GM21737 (cell line): ENCODE data around the gene HLCS.
"Not testable (repeated sequence)": the region's sequence is repeated elsewhere in the genome, so short reads cannot be mapped to it uniquely, and the experiment has no call there.

ENCODE experiments used
- ATAC-seq: cut with Tn5 transposase; IDR thresholded peaks from one replicate; pipeline ENCODE4 v1.9.1; 2021; ENCODE audit warnings: mild to moderate bottlenecking, moderate library complexity; ENCODE audit not compliant: unreplicated experiment

HLCS gene

DNA sequence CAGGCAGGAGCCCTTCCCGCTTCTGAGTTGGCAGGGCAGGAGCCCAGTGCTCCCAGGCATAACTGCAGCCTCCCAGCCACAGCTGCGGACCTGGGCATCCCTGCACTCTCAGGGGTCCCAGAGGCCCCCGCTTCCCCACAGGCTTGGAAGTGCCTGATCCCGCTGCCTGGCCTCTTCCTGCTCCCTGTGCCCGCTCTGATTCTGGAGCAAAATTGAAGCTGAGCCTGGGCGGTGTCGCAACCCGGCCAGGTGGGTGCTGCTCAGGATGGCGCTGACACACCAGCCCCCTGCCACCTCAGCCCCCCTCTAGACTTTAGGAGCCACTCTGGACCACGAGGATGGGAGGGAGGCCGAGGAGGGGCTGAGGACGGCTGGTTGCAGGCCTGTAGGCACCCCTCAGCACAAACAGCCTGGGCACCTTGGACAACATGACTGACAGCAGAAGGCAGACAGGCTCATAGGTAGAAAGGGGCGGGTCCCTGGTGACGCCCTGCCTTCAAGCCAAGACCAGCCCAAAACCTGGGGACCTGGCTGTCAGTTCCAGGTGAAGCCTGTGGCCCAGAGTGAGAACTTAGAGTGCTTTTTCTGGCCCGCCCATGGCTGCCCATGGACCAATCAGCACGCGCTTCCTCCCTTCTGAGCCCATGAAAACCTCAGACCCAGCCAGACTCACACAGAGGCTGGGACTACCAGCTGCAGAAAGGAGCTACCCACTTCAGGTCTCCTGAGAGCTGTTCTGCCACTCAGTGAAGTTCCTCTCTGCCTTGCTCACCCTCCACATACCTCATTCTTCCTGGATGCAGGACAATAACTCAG, 7.2 kb downstream of the HLCS start:
- no peak for ATAC-seq

DNA sequence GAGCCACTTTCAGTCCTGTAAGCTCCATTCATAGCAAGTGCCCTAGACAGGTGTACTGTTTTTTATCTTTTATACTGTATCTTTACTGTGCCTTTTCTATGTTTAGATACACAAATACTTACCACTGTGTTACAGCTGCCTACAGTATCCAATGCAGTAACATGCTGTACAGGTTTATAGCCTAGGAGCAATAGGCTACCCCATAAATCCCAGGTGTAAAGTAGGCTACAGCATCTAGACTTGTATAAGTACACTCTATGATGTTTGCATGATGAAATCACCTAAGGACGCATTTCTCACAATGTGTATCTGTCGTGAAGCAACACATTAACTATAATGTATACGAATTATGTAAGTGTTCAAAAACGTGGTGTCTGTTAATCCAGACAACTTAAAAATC, 10.7 kb downstream of the HLCS start:
- no peak for ATAC-seq

DNA sequence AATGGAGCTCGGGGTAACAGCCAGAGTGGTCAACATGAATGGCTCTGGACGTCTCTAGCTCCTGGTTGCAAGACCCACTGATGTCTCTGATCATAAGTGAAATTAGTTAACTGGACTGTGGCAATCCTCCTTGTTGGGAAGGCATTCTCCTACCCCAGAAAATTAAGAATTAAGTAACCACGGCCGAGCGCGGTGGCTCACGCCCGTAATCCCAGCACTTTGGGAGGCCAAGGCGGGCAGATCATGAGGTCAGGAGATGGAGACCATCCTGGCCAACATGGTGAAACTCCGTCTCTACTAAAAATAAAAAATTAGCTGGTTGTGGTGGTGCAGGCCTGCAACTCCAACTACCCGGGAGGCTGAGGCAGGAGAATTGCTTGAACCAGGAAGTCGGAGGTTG, 14.1 kb downstream of the HLCS start:
- ATAC-seq, result not testable (repeated sequence)

DNA sequence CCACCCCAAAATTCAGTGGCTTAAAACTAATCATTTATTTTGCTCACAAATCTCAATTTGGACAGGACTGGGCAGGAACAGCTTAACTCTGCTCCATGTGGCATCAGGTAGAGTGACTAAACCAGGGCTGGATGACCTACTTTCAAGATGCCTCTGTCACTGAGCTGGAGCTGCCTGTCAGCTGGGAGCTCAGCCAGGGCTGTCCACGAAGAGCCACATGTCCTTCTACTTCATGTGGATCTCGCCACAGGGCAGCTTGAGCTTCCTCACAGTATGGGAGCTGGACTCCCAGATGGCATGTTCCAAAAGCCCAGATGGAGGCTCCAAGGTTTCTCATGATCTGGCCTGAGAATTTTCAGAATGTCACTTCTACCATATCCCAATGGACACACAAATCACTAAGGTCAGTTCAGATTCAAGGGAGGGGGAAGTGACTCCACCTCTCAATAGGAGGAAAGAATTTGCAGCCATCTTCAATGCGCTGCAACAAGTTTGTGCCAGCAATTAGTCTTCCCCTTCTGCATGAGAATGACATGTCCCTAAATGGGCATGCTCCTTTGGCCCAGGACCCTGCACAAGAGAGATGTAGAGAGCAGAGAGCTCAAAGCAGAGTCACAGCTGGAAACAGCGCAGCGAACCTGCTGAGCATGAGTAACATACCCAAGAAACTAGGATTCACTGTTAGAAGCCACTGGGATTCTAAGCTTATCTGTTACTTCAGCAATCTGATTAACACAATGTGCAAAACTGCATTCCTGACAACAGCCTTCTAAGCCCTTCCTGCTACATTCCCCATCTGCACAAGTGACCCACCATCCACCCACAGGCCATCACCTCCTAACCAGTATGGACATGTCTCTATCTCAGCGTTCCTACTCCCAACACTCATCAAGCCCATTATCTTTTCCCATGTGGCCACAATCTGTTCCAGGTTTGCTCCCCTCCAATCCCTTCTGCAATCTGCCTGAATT, 17.0 kb downstream of the HLCS start:
- no peak for ATAC-seq

DNA sequence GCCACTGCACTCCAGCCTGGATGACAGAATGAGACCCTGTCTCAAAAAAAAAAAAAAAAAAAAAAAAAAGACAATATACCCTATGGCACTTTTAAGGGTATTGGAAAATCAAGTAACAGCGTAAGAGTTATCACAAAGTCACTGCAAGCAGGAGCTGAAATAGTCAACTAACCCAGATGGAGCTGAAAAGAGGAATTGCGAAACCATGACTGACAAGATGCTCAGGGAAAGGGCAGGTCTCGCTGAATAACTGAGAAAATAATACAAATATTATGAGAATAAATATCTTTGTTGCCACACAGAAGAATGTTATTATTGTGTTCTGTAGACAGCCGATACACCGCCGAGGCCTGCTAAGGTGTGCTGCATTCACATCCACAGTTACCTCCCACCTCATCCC, 17.8 kb downstream of the HLCS start:
- no peak for ATAC-seq

DNA sequence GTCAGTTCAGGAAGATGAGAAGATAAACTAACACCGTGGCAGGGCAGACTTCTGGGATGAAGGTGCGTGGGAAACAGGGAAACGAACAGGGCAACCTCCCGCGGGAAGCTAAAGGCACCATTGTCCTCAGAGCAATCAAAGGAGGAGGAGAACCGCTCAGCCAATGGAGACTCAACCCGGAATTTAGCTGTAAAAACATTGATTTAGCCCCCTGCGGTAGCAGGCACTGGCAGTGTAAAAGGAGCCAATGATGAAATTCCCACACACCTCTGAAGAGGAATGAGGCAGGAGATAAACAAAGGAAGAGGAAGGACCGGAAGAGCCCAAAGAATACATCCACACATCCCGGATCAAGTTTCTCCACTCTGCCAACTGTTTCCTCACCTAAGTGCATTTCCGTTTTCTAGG, 19.5 kb downstream of the HLCS start:
- no peak for ATAC-seq

DNA sequence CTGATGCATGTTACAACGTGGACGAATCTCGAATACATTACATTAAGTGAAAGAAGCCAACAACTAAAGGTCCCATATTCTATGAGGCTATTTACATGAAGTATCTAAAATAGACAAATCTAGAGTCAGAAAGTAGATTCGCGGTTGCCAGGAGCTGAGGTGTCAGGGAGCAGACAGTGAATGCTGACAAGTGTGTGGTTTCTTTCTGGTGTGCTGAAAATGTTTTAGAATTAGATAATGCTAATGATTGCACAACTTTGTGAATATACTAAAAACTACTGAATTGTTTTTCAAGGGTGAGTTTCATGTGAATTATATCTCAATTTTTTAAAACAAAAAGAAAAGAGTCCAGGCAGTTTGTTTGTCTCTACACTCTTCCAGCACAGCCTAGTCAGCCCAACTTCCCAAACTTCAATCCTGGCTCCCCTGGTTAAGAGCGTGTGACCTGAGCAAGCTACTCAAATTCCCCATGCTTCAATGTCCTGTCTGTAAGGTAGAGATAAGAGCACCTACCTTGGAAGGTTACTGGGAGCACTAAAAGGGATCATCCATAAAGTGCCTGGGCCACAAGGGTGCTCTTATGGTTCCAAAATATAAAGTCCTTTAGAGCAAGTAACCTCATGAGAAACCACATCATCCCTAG, 20.9 kb downstream of the HLCS start:
- ATAC-seq, result no peak

DNA sequence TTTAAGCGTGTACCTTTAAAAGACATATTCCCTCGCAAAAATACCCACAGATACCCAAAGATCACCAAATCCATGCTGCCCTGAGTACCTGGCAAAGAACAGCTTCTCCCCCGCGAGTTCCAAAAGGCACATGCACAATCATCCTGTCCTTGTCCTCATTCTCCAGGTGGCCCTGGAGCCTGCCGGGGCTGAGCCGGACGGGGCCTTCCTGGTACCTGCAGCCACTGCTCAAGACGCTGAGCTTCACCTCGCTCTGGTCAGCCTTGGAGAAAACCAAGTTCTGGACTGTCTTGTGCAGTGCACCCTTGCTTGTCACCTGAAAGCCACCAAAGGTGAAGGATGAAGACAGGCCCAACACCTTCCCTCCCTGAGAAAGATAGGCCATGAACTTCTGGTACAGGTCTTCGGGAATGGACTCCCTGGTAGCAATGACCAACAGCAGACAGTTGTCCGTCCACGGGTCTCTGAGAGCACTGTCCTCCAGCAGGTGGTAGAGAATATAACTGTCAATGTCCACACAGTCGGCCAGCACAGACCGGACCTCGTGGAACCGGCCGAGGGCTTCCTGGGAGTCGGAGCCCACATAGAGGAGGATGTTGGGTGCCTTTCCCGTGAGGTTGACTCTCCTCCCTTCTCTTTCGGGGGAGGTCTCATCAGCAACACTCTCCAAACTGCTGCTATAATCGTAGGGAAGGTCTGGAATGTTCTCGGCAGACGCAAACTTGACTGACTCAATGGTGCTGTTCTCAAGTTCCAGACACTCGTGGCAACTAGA, 29.9 kb downstream of the HLCS start:
- ATAC-seq, result no peak

DNA sequence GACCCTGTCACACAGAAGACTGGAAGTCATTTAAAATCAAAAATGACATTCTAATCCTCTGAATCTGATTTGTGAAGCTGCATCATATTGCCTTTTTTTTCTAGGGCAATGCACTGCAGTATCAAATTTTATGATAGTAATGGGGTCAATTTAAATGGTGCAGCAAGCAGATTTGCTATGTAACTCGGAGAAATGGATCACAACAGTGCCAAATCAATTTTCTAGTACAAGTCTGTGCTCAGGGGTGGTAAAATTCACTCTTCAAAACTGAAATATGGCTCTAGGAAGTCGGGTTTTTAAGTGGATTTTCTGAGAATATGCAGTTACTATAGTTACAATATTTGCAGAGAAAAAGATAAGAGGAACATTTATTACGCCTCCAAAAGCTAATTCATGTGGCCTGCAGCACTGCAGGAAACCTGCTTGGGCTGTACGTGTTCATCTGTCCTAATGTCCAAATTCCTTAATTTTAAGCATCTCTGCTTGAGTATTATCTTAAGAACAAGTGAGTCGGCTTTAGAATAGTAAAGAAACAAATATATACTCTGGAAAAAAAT, 31.5 kb downstream of the HLCS start:
- ATAC-seq, result no peak

DNA sequence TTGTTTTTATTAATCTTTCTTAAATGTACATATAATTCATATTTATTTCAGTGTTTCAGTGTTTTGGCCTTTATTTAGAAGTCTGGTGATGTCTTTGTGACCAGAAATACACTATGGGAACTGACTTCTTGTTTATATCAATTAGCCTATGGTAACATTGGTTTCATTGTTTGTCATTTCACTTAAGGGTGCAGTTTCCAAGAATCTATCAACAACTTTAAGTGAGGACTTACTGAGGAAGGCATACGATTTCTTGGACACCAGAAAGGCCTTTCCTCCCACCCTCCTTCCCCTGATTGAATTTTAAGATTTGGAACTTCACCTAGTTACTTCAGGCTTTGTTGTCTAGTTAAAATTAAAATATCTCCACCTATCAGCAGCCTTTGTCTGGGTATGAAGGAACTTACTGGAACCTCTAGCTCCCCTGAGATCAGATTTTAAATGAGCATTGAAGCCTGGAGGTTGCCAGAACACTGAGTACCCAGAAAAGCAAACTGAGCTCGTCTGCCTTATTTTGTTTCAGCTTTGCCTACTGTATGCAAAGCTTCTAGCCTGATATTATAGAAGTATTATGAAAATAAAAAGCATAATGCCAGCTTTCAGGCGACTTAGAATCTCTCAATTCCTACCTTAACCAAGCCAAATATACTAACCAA, 34.2 kb downstream of the HLCS start:
- no peak for ATAC-seq

DNA sequence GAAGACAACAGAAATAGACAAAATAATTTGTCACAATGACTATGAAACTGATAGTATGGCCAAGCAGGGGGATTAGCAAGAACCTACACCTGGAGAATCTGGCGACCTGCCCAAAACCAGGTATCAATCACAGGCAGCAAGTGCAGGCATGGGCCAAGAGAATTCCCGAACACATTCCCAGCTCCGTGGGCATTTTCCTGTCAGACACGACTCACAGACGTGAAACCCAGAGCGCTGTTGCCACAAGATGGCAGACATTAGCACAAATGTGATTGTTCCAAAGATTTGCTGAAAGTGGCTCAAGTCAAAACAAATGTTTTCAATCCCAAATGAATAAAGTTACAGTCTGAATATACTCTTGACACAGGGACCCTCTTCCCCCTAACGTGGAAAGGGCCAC, 36.8 kb downstream of the HLCS start:
- ATAC-seq, result no peak

DNA sequence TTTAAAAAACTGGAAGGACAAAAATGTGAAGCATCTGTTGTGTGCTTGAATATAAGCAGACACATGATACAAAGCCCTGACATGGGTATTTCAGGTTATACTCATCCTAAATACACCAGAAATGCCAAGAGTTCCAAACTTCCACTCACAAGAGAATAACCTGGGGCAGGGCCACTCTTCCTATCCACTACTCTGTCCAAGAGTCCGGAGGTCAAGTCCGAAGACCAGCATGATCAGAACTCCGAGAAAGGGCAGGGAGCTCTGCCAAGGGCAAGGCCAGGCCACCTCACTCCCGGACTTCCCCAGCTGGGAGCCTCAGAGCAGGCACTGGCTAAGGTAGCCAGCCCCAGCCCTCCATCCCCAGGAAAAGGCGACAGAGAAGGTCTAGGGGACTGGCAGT, 37.5 kb downstream of the HLCS start:
- no peak for ATAC-seq

DNA sequence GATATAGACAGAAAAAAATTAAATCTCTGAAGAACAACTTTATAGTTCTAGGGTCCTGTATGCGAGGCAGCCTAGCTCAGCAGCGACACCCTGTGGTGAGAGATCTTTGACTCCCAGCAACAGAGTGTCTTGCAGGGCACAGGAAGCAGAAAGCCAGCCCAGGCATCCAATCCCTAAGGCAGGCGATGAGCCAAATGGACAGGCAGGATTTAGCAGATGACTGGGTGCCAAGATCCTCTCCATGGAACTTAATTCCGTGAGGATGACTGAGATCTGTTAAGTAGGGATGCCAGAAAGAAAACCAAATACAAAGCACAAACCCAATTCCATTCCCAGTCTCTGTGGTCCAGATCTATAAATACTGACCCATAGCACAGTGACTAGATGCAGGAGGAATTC, 38.8 kb downstream of the HLCS start:
- ATAC-seq, result no peak

DNA sequence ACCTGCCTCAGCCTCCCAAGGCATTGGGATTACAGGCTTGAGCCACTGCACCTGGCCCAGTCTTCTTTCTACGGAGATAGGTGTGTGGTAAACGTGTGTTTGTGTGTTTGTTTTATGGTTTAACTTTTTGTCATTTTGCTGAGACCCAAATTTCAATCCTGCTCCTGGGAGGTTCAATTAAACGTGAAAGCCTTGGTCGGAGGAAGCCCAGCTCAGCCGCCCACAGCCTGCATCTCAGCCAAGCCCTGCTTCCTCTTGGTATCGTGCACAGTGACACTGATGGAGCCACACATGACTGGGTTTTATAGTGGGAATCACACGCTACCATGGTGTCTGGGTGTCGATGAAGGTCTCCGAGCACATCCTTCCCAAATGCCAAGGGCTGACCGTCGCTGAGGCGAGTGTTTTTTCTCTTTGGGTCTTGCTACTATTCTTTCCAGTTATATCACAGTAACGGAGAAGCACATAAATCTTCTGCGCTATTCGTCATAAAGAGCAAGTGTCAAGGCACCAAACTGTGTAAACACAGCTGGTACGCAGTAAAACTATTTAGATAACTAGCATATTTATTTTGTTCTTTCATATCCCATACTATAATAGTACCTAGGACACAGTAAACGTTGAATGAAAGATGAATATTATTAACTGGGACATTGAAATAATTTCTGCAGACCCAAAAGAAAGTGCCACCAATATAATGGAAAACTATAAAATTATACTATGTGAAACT, 39.3 kb downstream of the HLCS start:
- ATAC-seq, result no peak

DNA sequence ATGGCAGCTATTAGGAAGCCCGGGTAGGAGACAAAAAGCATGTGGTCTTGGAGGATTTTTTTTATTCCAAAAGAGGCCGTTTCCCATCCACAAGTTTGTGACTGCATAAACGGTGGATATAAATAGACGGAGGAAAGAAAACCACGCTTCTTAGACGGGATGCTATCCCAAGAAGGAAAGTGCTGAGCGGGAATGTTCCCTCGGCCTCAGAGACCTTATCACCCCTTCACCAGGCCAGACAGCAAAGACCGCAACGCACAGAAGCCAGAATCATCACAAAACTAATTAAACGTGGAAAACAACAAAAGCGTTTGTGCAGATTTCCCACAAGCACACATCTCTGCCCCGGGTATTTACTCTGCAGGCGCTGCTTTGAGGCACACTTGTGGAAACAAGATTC, 43.2 kb downstream of the HLCS start:
- ATAC-seq, result no peak

DNA sequence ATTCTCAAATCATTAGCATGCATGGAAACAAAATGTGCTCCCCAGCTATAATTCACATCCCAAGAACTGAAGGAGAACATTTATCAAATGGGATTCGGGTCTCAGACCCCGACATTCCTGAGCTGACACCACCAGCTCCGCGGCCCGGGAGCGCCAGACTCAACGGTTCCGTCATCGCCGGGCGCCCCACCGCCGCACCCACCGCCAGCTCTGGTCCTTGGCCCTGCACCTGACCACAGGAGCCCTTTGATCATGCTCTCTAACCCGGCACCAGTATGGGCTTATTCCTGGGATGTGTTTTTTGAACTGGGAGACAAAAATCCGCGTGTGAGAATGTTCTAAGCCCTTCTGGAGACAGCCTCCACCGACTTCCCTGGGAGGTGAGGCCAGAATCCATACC, 43.6 kb downstream of the HLCS start:
- ATAC-seq, result no peak

DNA sequence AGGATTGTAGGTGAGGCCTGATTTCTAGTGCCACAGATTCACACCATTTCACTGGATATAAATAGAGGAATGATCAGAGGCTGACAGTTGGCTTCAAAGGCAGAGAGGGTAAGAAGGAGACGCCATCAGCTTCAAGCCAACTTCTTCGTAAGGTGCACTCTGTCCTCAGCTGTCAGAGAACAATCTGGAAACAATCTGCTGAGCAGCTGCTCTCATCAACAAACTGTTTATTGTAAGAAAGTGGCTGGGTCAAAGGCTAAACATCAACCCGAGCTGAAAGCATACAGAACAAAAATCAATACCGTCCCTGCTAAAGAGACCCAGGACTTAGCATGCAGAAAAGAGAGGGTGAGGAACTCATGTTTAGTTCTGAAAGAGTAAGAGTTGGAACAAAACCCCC, 48.2 kb downstream of the HLCS start:
- ATAC-seq, result no peak

DNA sequence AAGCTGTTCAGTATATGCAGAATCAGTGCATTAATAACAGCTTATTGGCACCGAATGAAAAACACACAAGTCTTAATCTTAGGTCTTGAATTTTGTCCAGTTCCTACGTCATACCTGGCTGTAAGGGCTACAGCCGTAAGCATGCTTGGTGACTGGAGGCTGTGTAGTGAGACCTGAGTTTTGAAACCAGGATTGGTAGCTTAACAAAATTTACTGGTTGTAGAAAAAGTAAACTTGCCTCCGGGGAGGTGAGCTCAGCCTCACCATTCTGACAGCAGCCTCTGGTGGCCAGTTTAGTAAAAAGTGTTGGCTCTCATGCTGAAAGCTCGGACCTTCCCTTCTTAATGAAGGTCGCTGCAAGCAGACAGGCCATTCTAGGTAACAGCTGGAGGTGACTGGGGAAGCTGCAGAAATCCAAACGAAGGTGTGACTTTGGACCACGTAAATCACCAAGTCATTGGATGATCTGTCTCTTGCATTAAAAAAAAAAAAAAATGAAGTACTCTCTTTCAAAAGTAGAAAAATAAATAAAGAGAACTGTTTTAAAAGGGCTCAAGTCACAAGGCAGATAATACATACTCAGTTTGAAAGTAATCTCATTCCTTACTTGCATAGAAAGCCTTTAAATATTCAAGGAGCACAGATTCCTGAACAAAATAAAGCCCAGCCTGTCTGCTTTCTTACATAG, 48.9 kb downstream of the HLCS start:
- ATAC-seq, result no peak

DNA sequence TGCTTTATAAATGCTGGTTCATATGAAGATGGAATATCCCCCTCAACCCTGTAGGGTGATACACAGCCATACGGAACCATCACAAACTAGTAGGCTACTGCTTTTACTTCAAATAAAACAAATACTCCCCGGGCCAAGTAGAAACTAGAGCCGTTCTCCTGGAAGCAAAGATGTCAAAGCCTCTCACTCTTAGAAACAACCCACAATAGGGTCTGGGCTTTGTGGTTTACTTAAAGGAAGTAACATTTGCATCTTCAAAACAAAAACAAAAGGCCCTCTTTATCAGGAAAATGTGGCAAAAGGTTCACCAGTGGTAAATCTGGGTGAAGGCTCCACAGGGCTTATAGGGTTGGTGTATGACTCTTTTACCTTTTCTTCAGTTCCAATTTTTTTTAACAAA, 49.8 kb downstream of the HLCS start:
- no peak for ATAC-seq
